BLaER1 treated with 17β-estradiol and CSF1 and Interleukin-3, amounts not matched to agents 10 nM and 100 nM (cell line): ENCODE data around the gene CRTC1.

Source experiments
- H3K27ac ChIP-seq, 11 experiments: shearing (Covaris generic); formaldehyde crosslinking; 2 replicates each; pipeline ENCODE4 v1.8.1; 2022
- H3K27me3 ChIP-seq, 11 experiments: shearing (Covaris generic); formaldehyde crosslinking; 2 replicates each; pipeline ENCODE4 v1.8.1; 2022
- H3K36me3 ChIP-seq, 11 experiments: shearing (Covaris generic); formaldehyde crosslinking; 2 replicates each; pipeline ENCODE4 v1.8.1; 2022
- H3K4me1 ChIP-seq, 10 experiments: shearing (Covaris generic); formaldehyde crosslinking; 2 replicates each; pipeline ENCODE4 v1.8.1; 2022
- H3K4me2 ChIP-seq, 11 experiments: shearing (Covaris generic); formaldehyde crosslinking; 2 replicates each; pipeline ENCODE4 v1.8.1; 2022
- H3K4me3 ChIP-seq, 10 experiments: shearing (Covaris generic); formaldehyde crosslinking; 2 replicates each; pipeline ENCODE4 v1.8.1; 2022
- H3K9ac ChIP-seq, 11 experiments: shearing (Covaris generic); formaldehyde crosslinking; 2 replicates each; pipeline ENCODE4 v1.8.1; 2022
- H3K9me3 ChIP-seq, 11 experiments: shearing (Covaris generic); formaldehyde crosslinking; replicated peaks in 1 of 11; 2 replicates each; pipeline ENCODE4 v1.8.1; 2022
- H4K20me1 ChIP-seq, 11 experiments: shearing (Covaris generic); formaldehyde crosslinking; 2 replicates each; pipeline ENCODE4 v1.8.1; 2022
- Cebpa-rat ChIP-seq, 11 experiments: shearing (Covaris generic); IDR thresholded peaks; 2 replicates each; pipeline ENCODE4 v1.8.1; 2022

Gene CRTC1

DNA sequence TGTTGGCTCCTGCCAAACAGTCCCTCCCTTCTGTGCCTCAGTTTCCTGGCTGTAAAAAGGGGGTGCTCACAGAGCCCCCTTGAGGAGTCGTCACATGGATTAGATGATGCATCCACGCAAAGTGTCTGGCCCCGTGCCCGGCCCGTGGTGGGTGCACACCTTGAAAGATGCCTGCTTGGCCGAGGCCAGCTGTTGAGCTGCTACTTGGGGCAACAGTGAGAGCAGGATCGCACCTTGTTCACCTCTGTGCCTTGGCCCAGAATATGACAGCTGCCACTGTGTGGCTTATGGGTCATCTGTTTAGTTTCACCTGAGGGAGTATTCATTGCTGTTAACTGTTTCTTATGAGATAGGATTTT, 17.7 kb downstream of the CRTC1 start:
- Histone ChIP-seq H3K9me3 (no peaks in the 10 kb centered on the region), H3K4me2 (peak overlapping the region; percentile 84 to 98 (median 93)), H3K27me3 (no peaks in the 10 kb centered on the region), H3K9ac (peak overlapping the region; percentile 16 to 71 (median 64); a peak in 19 of 22 replicates), H3K4me1 (peaks cover 45 to 64% (median 56%) of the 10 kb centered on the region in 10 experiments), H3K4me3 (peak overlapping the region; percentile 43 to 67 (median 53)), H3K36me3 (peaks cover 0 to 8% (median 0%) of the 10 kb centered on the region in 11 experiments; a peak in 2 of 22 replicates), H4K20me1 (peaks cover 91 to 99% (median 96%) of the 10 kb centered on the region in 11 experiments), H3K27ac (peak overlapping the region in 7 of 11 experiments; percentile 59 to 74 (median 65); a peak in 12 of 22 replicates)
- TF ChIP-seq Cebpa-rat (IDR thresholded peaks at IDR 0.05) = no peak

DNA sequence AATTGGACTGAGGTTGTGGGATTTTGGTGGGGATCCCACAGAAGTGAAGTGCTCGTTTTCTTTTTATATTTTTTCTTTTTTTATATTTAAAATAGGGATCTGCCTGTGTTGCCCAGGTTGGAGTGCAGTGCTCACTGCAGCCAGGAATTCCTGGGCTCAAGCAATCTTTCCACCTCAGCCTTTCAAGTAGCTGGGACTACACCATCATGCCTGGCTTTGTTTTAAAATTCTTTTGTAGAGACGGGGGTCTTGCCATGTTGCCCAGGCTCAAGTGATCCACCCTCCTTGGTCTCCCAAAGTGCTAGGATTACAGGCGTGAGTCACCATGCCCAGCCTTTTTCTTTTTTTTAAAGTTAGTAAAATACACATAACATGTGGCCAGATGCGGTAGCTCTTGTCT, 20.6 kb downstream of the CRTC1 start:
- Histone ChIP-seq H3K9ac (no peak overlapping the region), H4K20me1 (peaks cover 84 to 99% (median 95%) of the 10 kb centered on the region in 11 experiments), H3K27me3 (no peaks in the 10 kb centered on the region), H3K4me3 (no peak overlapping the region), H3K9me3 (no peaks in the 10 kb centered on the region), H3K36me3 (no peaks in the 10 kb centered on the region), H3K27ac (no peak overlapping the region), H3K4me2 (no peak overlapping the region), H3K4me1 (peaks cover 40 to 58% (median 50%) of the 10 kb centered on the region in 10 experiments)
- no peak for TF ChIP-seq Cebpa-rat (IDR thresholded peaks at IDR 0.05)

DNA sequence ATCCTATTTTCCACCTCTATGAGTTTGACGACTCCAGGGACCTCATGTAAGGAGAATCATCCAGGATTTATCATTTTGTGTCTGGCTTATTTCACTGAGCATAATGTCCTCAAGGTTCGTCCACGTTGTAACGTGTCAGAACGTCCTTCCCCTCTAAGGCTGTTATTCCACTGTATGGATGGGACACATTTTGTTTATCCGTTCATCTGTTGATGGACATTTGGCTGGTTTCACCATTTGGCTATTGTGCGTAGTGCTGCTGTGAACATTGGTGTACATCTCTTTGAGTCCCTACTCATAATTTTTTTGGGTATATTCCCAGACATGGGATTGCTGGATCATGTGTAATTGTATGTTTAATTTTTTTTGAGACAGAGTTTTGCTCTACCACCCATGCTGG, 21.5 kb downstream of the CRTC1 start:
- TF ChIP-seq Cebpa-rat (IDR thresholded peaks at IDR 0.05) = no peak
- no peak overlapping the region for H3K9ac ChIP-seq
- H3K36me3 ChIP-seq = no peaks in the 10 kb centered on the region
- H3K27ac ChIP-seq = no peak overlapping the region
- no peak overlapping the region for H3K4me2 ChIP-seq
- peaks cover 40 to 58% (median 50%) of the 10 kb centered on the region in 10 experiments for H3K4me1 ChIP-seq
- H3K27me3 ChIP-seq = no peaks in the 10 kb centered on the region
- no peaks in the 10 kb centered on the region for H3K9me3 ChIP-seq
- H4K20me1 ChIP-seq = peaks cover 84 to 99% (median 95%) of the 10 kb centered on the region in 11 experiments
- H3K4me3 ChIP-seq = no peak overlapping the region

DNA sequence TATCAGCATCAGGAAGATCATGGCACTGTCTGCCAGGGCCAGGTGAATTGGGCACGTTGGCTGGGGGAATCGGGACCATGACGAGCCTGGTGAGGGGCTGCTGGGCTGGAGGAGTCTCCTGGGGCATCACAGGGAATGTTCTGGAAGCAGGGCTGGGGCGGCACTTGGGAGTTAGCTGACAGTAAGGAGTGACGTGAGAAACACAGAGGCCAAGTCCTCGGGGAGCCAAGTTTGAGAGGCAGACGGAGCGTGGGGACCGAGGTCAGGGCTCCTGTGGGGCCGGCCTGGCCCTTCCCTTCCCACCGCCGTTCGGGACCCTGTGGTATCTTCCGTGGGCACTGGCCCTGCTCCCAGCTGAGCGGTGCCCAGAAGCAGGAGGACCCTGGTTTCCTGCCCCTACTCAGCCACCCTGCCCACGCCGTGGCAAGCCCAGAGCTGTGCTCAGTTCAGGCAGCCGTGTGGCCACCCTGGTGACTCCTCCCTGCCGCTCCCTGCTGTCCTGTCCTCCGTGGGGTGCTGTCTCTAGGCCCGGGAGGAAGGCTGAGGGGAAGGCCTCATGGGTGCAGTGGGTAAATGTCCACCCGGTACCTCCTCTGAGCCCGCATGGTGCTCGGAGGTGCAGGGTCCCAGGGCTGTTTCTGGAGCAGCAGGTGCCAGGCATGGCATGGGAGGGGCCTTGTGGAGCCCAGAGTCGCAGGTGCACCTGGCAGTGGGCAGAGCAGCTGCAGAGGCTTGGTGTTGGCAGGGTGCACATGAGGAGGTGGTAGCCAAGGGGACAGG, 25.2 kb downstream of the CRTC1 start:
- Histone ChIP-seq H3K9ac (peak overlapping the region; percentile 0 to 68 (median 52); a peak in 18 of 22 replicates), H4K20me1 (peaks cover 79 to 99% (median 94%) of the 10 kb centered on the region in 11 experiments), H3K27ac (peak overlapping the region in 5 of 11 experiments; percentile 18 to 53 (median 41); a peak in 7 of 22 replicates), H3K4me2 (peak overlapping the region; percentile 71 to 92 (median 87)), H3K4me1 (peaks cover 35 to 61% (median 44%) of the 10 kb centered on the region in 10 experiments), H3K36me3 (peaks cover 0 to 7% (median 0%) of the 10 kb centered on the region in 11 experiments; a peak in 7 of 22 replicates), H3K9me3 (no peaks in the 10 kb centered on the region), H3K4me3 (no peak overlapping the region; a peak in 3 of 20 replicates), H3K27me3 (no peaks in the 10 kb centered on the region)
- TF ChIP-seq Cebpa-rat (IDR thresholded peaks at IDR 0.05) = no peak

DNA sequence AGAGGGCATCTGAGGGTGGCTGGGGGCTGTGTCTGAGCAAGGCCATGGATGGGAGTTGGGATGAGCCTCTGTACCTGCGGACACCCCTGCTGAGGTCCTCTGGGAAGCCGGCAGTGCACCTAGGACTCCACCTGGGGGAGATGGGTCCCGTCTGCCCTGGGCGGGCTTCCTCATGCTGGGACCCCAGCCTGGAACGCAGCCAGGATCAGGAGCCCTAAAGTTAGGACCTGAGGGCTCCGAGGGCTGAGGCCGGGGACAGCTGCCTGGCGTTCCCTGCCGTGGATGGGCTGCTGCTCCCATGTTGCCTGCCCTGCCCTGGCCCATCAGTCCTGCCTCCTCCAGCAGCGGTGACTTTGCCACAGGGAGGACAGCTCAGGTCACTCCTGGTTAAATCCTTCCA, 26.1 kb downstream of the CRTC1 start:
- H3K9ac ChIP-seq = peak overlapping the region in 10 of 11 experiments; percentile 13 to 66 (median 52); a peak in 14 of 22 replicates
- peaks cover 0 to 15% (median 4%) of the 10 kb centered on the region in 11 experiments; a peak in 8 of 22 replicates for H3K36me3 ChIP-seq
- H3K4me1 ChIP-seq = peaks cover 39 to 60% (median 49%) of the 10 kb centered on the region in 10 experiments
- H3K4me2 ChIP-seq = peak overlapping the region; percentile 71 to 92 (median 87)
- no peaks in the 10 kb centered on the region for H3K27me3 ChIP-seq
- H4K20me1 ChIP-seq = peaks cover 77 to 99% (median 94%) of the 10 kb centered on the region in 11 experiments
- H3K9me3 ChIP-seq = no peaks in the 10 kb centered on the region
- no peak for TF ChIP-seq Cebpa-rat (IDR thresholded peaks at IDR 0.05)
- peak overlapping the region in 6 of 11 experiments; percentile 22 to 57 (median 41); a peak in 7 of 22 replicates for H3K27ac ChIP-seq
- H3K4me3 ChIP-seq = no peak overlapping the region; a peak in 1 of 20 replicates

DNA sequence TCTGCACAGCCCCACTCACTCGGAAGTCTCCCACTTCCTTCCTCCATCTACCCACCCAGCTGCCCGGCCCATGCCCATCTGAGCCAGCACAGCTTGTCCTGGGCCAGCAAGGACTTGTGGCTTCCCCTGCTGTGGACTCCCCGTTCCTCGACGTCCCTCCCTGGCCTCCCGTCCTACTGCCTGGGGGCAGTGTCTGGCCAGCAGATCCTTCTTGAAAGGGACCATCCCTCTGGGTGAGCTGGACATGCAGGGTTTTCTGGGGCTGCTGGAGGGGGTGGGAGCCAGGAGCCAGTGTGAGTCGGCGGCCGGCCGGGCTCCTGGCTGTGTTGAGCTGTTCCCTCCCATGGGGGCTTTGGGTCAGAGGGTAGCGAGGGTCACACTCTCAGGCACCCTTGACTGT, 26.7 kb downstream of the CRTC1 start:
- Histone ChIP-seq H4K20me1 (peaks cover 79 to 100% (median 96%) of the 10 kb centered on the region in 11 experiments), H3K9me3 (no peaks in the 10 kb centered on the region), H3K27ac (peak overlapping the region in 6 of 11 experiments; percentile 22 to 57 (median 41); a peak in 12 of 22 replicates), H3K36me3 (peaks cover 0 to 21% (median 4%) of the 10 kb centered on the region in 11 experiments; a peak in 8 of 22 replicates), H3K9ac (peak overlapping the region; percentile 13 to 66 (median 50); a peak in 13 of 22 replicates), H3K4me1 (peaks cover 41 to 63% (median 51%) of the 10 kb centered on the region in 10 experiments), H3K27me3 (no peaks in the 10 kb centered on the region), H3K4me2 (peak overlapping the region; percentile 71 to 92 (median 87)), H3K4me3 (peak overlapping the region in 2 of 10 experiments; percentile 17 to 19; a peak in 1 of 20 replicates)
- no peak for TF ChIP-seq Cebpa-rat (IDR thresholded peaks at IDR 0.05)

DNA sequence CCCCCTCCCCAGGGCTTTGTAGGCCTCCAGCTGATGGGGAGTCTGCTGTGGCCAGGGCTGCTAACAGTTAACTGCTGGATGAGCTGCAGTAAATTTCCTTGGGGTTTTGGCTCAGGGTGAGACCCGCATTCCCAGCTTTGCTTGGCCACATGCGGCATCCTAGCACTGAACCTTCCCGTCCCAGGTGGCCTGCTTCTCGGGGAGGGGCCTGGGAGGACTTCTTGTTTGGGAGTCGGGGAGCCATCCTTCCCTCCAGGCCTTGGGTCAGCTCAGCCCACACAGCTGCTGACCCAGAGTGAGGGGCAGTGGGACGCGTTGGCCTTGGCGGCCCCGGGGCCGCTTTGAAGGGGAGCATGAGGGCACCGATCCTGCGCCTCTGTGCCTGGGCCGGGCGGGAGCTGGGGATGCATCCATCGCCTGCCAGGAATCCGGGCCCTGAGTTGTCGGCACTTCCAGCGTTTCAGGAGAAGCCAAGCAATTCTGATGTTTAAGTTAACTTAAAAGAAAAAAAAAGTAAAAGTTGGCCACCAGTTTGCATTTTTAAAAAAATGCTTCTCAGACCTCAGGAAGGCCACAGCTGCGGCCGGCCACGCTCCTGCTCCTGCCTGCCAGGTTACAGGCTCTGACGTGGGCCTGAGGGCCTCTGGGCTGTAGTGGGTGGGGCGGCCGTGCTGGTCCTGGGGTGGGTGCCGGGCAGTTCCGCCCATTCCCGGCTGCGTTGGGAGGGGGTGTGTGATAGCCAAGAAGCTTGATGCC, 27.7 kb downstream of the CRTC1 start:
- Histone ChIP-seq H3K27ac (no peak overlapping the region), H4K20me1 (peaks cover 80 to 100% (median 96%) of the 10 kb centered on the region in 11 experiments), H3K4me2 (no peak overlapping the region; a peak in 1 of 22 replicates), H3K9me3 (no peaks in the 10 kb centered on the region), H3K27me3 (no peaks in the 10 kb centered on the region), H3K9ac (peak overlapping the region in 1 of 11 experiments; percentile 15; a peak in 1 of 22 replicates), H3K36me3 (peaks cover 0 to 21% (median 4%) of the 10 kb centered on the region in 11 experiments; a peak in 9 of 22 replicates), H3K4me3 (no peak overlapping the region), H3K4me1 (peaks cover 50 to 72% (median 59%) of the 10 kb centered on the region in 10 experiments)
- TF ChIP-seq Cebpa-rat (IDR thresholded peaks at IDR 0.05) = no peak

DNA sequence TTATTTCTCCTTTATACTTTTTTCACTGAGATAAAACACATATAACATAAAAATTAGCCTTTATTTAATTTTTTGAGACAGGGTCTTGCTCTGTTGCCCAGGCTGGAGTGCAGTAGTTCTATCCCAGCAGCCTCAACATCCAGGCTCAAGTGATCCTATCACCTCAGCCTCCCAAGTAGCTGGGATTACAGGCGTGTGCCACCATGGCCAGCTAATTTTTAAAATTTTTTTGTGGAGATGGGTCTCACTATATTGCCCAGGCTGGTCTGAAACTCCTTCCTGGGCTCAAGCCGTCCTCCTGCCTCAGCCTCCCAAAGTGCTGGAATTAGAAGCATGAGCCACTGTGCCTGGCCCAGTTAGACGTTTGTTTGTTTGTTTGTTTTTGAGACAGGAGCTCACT, 28.4 kb downstream of the CRTC1 start:
- Histone ChIP-seq H3K9me3 (no peaks in the 10 kb centered on the region), H3K27me3 (no peaks in the 10 kb centered on the region), H3K9ac (no peak overlapping the region), H3K4me2 (no peak overlapping the region), H3K4me3 (no peak overlapping the region), H4K20me1 (peaks cover 80 to 100% (median 96%) of the 10 kb centered on the region in 11 experiments), H3K36me3 (peaks cover 0 to 21% (median 4%) of the 10 kb centered on the region in 11 experiments; a peak in 9 of 22 replicates), H3K4me1 (peaks cover 56 to 79% (median 66%) of the 10 kb centered on the region in 10 experiments), H3K27ac (no peak overlapping the region)
- no peak for TF ChIP-seq Cebpa-rat (IDR thresholded peaks at IDR 0.05)
